NCI-H1105 (cell line): ENCODE data around the gene CARMIL1.
"Not testable (repeated sequence)": the region's sequence is repeated elsewhere in the genome, so short reads cannot be mapped to it uniquely, and the experiment has no call there.

Source experiments
- DNase-seq: peaks from one replicate; lab custom pipeline; 2025; lab: John Stamatoyannopoulos, UW

Gene CARMIL1

GRCh38 chr6:25370178-25371036 lies 91.2 kb downstream of the CARMIL1 start:
- DNase-seq = no peak

GRCh38 chr6:25371037-25371347 lies 91.8 kb downstream of the CARMIL1 start:
- DNase-seq = no peak

GRCh38 chr6:25375125-25375524 lies 96.0 kb downstream of the CARMIL1 start:
- DNase-seq = no peak

GRCh38 chr6:25377664-25378063 lies 98.5 kb downstream of the CARMIL1 start:
- DNase-seq = no peak

GRCh38 chr6:25381077-25381476 lies 101.9 kb downstream of the CARMIL1 start:
- DNase-seq = no peak

- not testable (repeated sequence) for DNase-seq
These were observed 103.3 kb downstream of the CARMIL1 start for GRCh38 chr6:25382476-25382875.

GRCh38 chr6:25384234-25384633 lies 105.1 kb downstream of the CARMIL1 start:
- no peak for DNase-seq

- DNase-seq = no peak
These were observed 105.8 kb downstream of the CARMIL1 start for GRCh38 chr6:25384967-25385366.

- DNase-seq = no peak
These were observed 108.3 kb downstream of the CARMIL1 start for GRCh38 chr6:25387483-25387882.

GRCh38 chr6:25387911-25388310 lies 108.7 kb downstream of the CARMIL1 start:
- DNase-seq = no peak

GRCh38 chr6:25388776-25389175 lies 109.6 kb downstream of the CARMIL1 start:
- DNase-seq = no peak

- no peak for DNase-seq
These were observed 110.3 kb downstream of the CARMIL1 start for GRCh38 chr6:25389471-25389870.

GRCh38 chr6:25392372-25392771 lies 113.2 kb downstream of the CARMIL1 start:
- no peak for DNase-seq

GRCh38 chr6:25395731-25396130 lies 116.6 kb downstream of the CARMIL1 start:
- DNase-seq = no peak

GRCh38 chr6:25397406-25397805 lies 118.2 kb downstream of the CARMIL1 start:
- DNase-seq = no peak

- no peak for DNase-seq
These were observed 120.7 kb downstream of the CARMIL1 start for GRCh38 chr6:25399885-25400284.

GRCh38 chr6:25401711-25402110 lies 122.5 kb downstream of the CARMIL1 start:
- no peak for DNase-seq

- no peak for DNase-seq
These were observed 123.0 kb downstream of the CARMIL1 start for GRCh38 chr6:25402125-25402524.

GRCh38 chr6:25403150-25403549 lies 124.0 kb downstream of the CARMIL1 start:
- no peak for DNase-seq

- no peak for DNase-seq
These were observed 124.9 kb downstream of the CARMIL1 start for GRCh38 chr6:25404091-25404490.

GRCh38 chr6:25404693-25405169 lies 125.6 kb downstream of the CARMIL1 start:
- no peak for DNase-seq

GRCh38 chr6:25405442-25405841 lies 126.3 kb downstream of the CARMIL1 start:
- no peak for DNase-seq

- DNase-seq = no peak
These were observed 128.3 kb downstream of the CARMIL1 start for GRCh38 chr6:25407431-25407830.

- DNase-seq = no peak
These were observed 130.9 kb downstream of the CARMIL1 start for GRCh38 chr6:25410102-25410501.
